Measurements from ENCODE around the gene MYO5C.
"Not testable (repeated sequence)": the region's sequence is repeated elsewhere in the genome, so short reads cannot be mapped to it uniquely, and the experiment has no call there.

MYO5C gene

DNA sequence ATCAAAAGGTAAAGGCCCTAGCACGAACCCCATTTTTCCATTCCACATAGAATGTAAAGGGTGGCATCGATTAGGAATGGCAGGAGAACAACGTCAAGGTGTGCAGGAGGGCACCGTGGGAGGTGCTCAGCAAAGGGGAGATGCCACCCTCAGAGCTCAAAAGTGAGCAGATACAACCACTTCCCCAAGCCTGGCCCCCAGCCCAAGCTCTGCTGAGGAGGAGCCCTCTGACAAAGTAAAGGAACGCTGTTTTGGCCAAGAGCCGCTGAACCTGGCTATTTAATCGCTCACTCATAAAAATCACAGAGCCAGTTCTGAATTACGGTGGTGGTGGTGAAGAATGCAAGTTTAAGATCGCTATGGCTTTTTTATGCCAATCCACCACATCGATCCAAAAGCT lies 116.8 kb downstream of the MYO5C start:
- no peak for DNase-seq
- TF ChIP-seq, protein P1, sequence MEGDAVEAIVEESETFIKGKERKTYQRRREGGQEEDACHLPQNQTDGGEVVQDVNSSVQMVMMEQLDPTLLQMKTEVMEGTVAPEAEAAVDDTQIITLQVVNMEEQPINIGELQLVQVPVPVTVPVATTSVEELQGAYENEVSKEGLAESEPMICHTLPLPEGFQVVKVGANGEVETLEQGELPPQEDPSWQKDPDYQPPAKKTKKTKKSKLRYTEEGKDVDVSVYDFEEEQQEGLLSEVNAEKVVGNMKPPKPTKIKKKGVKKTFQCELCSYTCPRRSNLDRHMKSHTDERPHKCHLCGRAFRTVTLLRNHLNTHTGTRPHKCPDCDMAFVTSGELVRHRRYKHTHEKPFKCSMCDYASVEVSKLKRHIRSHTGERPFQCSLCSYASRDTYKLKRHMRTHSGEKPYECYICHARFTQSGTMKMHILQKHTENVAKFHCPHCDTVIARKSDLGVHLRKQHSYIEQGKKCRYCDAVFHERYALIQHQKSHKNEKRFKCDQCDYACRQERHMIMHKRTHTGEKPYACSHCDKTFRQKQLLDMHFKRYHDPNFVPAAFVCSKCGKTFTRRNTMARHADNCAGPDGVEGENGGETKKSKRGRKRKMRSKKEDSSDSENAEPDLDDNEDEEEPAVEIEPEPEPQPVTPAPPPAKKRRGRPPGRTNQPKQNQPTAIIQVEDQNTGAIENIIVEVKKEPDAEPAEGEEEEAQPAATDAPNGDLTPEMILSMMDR (IDR thresholded peaks at IDR 0.05): no peak
- Mint-ChIP-seq H3K27me3 (ENCODE audit: low read depth, poor library complexity) (peaks cover 61% of the 10 kb centered on the region), H3K36me3 (ENCODE audit: low read depth) (no peaks in the 10 kb centered on the region), H3K9me3 (no peaks in the 10 kb centered on the region), H3K4me3 (peak overlapping the region; percentile 92), H3K27ac (no peak overlapping the region), H3K4me1 (peaks cover 21% of the 10 kb centered on the region)

DNA sequence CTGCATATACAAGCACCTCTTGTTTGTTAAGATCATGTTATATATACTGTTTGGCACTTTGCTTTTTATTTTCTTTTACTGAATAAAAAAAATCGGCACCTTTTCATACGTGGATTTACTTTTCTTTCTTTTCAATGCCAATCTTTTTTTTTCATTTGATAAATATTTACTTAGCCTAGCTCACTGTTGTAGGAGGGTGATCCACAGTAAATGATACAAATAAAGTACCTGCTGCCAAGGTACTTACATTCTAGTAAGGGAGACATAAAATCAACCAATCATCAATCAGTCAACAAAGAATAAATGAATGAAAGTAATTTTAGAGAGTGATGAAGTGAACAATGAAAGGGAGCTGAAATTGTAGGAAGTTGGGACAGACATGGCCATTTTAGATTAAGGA lies 122.7 kb downstream of the MYO5C start:
- TF ChIP-seq, protein P1 (IDR thresholded peaks at IDR 0.05): no peak
- H3K4me3 Mint-ChIP-seq: no peak overlapping the region
- peaks cover 19% of the 10 kb centered on the region for H3K27me3 Mint-ChIP-seq (ENCODE audit: low read depth, poor library complexity)
- no peak overlapping the region for H3K27ac Mint-ChIP-seq
- no peak for DNase-seq
- peaks cover 9% of the 10 kb centered on the region for H3K9me3 Mint-ChIP-seq
- H3K4me1 Mint-ChIP-seq: peaks cover 4% of the 10 kb centered on the region
- H3K36me3 Mint-ChIP-seq (ENCODE audit: low read depth): no peaks in the 10 kb centered on the region

DNA sequence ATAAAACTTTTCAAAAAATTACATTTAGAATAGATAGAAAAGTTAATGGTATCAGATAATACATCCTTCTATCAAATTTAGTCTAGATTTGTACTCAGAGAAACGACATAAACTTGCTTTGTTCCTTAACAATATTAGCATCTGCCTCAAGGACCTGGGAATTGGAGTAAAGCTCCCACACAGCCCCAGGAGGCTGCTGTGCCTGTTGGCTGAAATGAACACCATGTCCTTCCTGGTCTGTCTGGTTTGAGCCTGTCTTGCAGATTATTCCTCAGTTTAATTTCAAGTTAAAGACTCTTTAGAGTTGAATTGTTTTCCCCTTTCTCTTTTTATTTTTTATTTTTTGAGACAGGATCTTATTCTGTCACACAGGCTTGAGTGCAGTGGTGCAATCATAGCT lies 123.8 kb downstream of the MYO5C start:
- Mint-ChIP-seq H3K4me3 (no peak overlapping the region), H3K4me1 (peaks cover 3% of the 10 kb centered on the region), H3K9me3 (peaks cover 9% of the 10 kb centered on the region), H3K27me3 (ENCODE audit: low read depth, poor library complexity) (peaks cover 8% of the 10 kb centered on the region), H3K36me3 (ENCODE audit: low read depth) (no peaks in the 10 kb centered on the region), H3K27ac (no peak overlapping the region)
- no peak for DNase-seq
- TF ChIP-seq, protein P1 (IDR thresholded peaks at IDR 0.05): no peak

DNA sequence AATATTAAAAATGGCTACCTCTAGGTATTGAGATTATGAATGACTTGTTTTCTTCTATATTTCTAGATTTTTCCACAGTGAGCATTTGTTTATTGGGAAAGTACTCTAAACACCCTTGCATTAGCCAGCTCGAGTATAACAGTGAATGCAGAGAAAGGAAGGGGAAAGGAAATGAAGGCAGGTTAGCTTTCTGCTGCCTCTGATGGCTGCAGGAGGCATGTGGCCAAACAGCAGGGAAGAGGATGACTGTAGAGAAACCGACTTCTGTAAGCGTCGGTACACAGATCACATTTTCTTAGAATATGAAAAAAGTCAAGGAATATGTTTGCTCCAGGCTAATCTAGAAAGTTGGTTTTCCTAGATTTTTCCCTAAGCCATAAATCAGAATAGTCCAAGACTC lies 124.2 kb downstream of the MYO5C start:
- H3K4me1 Mint-ChIP-seq: no peaks in the 10 kb centered on the region
- no peaks in the 10 kb centered on the region for H3K36me3 Mint-ChIP-seq (ENCODE audit: low read depth)
- no peak overlapping the region for H3K27ac Mint-ChIP-seq
- TF ChIP-seq, protein P1 (IDR thresholded peaks at IDR 0.05): no peak
- no peak for DNase-seq
- no peak overlapping the region for H3K4me3 Mint-ChIP-seq
- peaks cover 4% of the 10 kb centered on the region for H3K27me3 Mint-ChIP-seq (ENCODE audit: low read depth, poor library complexity)
- H3K9me3 Mint-ChIP-seq: peaks cover 9% of the 10 kb centered on the region

DNA sequence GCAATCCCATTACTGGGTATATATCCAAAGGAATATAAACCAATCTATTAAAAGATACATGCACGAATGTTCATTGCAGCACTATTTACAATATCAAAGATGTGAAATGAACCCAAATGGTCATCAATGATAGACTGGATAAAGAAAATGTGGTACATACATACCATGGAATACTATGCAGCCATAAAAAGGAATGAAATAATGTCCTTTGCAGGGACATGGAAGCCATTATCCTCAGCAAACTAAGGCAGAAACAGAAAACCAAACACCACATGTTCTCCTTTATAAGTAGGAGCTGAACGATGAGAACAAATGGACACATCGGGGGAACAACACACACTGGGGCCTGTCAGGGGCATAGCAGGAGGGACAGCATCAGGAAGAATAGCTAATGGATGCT lies 125.4 kb downstream of the MYO5C start:
- not testable (repeated sequence) for H3K4me1 Mint-ChIP-seq; H3K4me3 Mint-ChIP-seq; DNase-seq; H3K36me3 Mint-ChIP-seq (ENCODE audit: low read depth); H3K9me3 Mint-ChIP-seq; H3K27me3 Mint-ChIP-seq (ENCODE audit: low read depth, poor library complexity); H3K27ac Mint-ChIP-seq

DNA sequence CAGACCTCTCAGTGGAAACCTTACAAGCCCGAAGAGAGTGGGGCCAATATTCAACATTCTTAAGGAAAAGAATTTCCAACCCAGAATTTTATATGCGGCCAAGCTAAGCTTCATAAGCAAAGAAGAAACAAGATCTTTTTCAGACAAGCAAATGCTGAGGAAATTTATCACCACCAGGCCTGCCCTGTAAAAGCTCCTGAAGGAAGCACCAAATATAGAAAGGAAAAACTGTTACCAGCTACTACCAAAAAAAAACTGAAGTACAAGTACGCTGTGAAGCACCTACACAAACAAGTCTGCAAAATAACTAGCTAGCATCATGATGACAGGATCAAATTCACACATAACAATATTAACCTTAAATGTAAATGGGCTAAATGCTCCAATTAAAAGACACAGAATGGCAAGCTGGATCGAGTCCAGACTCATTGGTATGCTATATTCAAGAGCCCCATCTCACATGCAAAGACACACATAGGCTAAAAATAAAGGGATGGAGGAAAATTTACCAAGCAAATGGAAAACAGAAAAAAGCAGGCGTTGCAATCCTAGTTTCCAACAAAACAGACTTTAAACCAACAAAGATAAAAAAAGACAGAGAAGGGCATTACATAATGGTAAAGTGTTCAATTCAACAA lies 130.0 kb downstream of the MYO5C start:
- not testable (repeated sequence) for H3K27ac Mint-ChIP-seq; H3K4me1 Mint-ChIP-seq; DNase-seq; H3K36me3 Mint-ChIP-seq (ENCODE audit: low read depth); H3K9me3 Mint-ChIP-seq; H3K4me3 Mint-ChIP-seq; H3K27me3 Mint-ChIP-seq (ENCODE audit: low read depth, poor library complexity)

DNA sequence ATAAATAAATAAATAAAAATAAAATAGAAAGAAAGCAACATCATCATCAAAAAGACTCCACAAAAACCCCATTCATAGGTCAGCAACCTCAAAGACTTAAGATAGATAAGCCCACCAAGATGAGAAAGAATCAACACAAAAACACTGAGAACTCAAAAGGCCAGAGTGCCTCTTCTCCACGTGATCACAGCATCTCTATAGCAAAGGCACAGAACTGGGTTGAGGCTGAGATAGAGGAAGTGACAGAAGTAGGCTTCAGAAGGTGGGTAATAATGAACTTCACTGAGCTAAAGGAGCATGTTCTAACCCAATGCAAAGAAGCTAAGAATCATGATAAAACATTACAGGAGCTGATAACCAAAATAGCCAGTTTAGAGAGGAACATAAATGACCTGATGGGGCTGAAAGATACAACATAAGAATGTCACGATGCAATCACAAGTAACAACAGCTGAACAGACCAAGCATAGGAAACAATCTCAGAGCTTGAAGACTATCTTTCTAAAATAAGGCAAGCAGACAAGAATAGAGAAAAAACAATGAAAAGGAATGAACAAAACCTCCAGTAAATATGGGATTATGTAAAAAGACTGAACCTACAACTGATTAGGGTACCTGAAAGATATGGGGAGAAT lies 130.9 kb downstream of the MYO5C start:
- DNase-seq: no peak
- peaks cover 4% of the 10 kb centered on the region for H3K4me1 Mint-ChIP-seq
- no peak overlapping the region for H3K4me3 Mint-ChIP-seq

More for the DNA sequence above, 130.9 kb downstream of the MYO5C start:
- peaks cover under 1% of the 10 kb centered on the region for H3K27me3 Mint-ChIP-seq (ENCODE audit: low read depth, poor library complexity)
- peaks cover 7% of the 10 kb centered on the region for H3K9me3 Mint-ChIP-seq
- TF ChIP-seq, protein P1 (IDR thresholded peaks at IDR 0.05): no peak
- no peaks in the 10 kb centered on the region for H3K36me3 Mint-ChIP-seq (ENCODE audit: low read depth)
- no peak overlapping the region for H3K27ac Mint-ChIP-seq

Measured in nephron progenitor cell (in vitro differentiated cells).